Measurements from ENCODE around the gene CAMK1D.

GRCh38 chr10:12507165-12507850 is 158.0 kb downstream of the CAMK1D start:
- TF ChIP-seq EZH2phosphoT487 (IDR thresholded peaks at IDR 0.05; ENCODE audit: unreplicated experiment) (no peak), CTCF (conservative IDR thresholded peaks at IDR 0.05; ENCODE audit: low read depth in 2 of 2) (no peak), STAT1 (IDR thresholded peaks at IDR 0.05; ENCODE audit: unreplicated experiment) (no peak)
